T-helper 2 cell treated with Interferon-gamma antibody and Interleukin-4, amounts not matched to agents 100 ng/mL and 5 ng/mL, for 36 hours (primary cell): ENCODE results near the gene PLEK2. TPM values are rescaled to one million over a fixed set of nuclear protein-coding genes. Genes with fewer than 3 reads are reported as not detected.
"Not testable (repeated sequence)": the region's sequence is repeated elsewhere in the genome, so short reads cannot be mapped to it uniquely, and the experiment has no call there.

Experiments
- intact Hi-C: fragments of 100-400 bp; cut with micrococcal nuclease; formaldehyde crosslinking; loops from one replicate; pipeline ENCODE4 v1.15.1; 2023
- total RNA-seq: library from RNA; stranded (reverse); gene quantifications from 2 replicates; pipeline ENCODE4 v1.2.3, GENCODE V29; 2022

Gene PLEK2
- total RNA-seq, 1 donor from 2014 or later: 0.18 TPM

GRCh38 chr14:67365476-67365875 is 46.5 kb downstream of the PLEK2 start:
- intact Hi-C loops: no loop called here

- intact Hi-C loops: loop anchor here (1.0 to 5.0 kb wide), 7 partner anchors 119 to 852 kb away; partner anchors contain the start of genes ARG2, PALS1, RDH11 and VTI1B
Observed at GRCh38 chr14:67360470-67361206, 51.3 kb downstream of the PLEK2 start.

- intact Hi-C loops: loop anchor here (1.0 to 5.0 kb wide), 10 partner anchors 119 to 852 kb away; partner anchors contain the start of genes ARG2, PALS1, PIGH and RDH11
Observed at GRCh38 chr14:67359775-67360469, 52.0 kb downstream of the PLEK2 start, which contains the start of the genes ATP6V1D and EIF2S1. Gene ATP6V1D (minus strand): TSS chr14:67359804. CDS start chr14:67359698, 106 bp downstream. Gene EIF2S1 (plus strand): TSS chr14:67360328. CDS start chr14:67364768, 4,440 bp downstream.

GRCh38 chr14:67358924-67359774 is 52.8 kb downstream of the PLEK2 start:
- intact Hi-C loops: loop anchor here (1.0 kb wide), 3 partner anchors 129 to 457 kb away; partner anchors contain the start of genes PIGH, TMEM229B and ZFYVE26

- intact Hi-C loops: no loop called here
Observed at GRCh38 chr14:67357969-67358354, 54.0 kb downstream of the PLEK2 start.

GRCh38 chr14:67357186-67357968 is 54.6 kb downstream of the PLEK2 start:
- intact Hi-C loops: no loop called here

GRCh38 chr14:67352055-67352454 is 59.9 kb downstream of the PLEK2 start:
- intact Hi-C loops: no loop called here

GRCh38 chr14:67345583-67345982 is 66.4 kb downstream of the PLEK2 start:
- intact Hi-C loops: no loop called here

GRCh38 chr14:67343601-67344230 is 68.2 kb downstream of the PLEK2 start:
- intact Hi-C loops: no loop called here

GRCh38 chr14:67341231-67341630 is 70.7 kb downstream of the PLEK2 start:
- intact Hi-C loops: not testable (repeated sequence)

Other genes with a start within 250 kb of the PLEK2 start
- gene GARIN2, start 222.7 kb downstream of the PLEK2 start, total RNA-seq: 0.14 TPM in 1 of 2 replicates, not detected in the other
- gene PALS1, start 170.7 kb downstream of the PLEK2 start, total RNA-seq: 9.4 and 9.8 TPM in 2 replicates
- 31.9 and 34.2 TPM in 2 replicates for gene ATP6V1D, start 52.4 kb downstream of the PLEK2 start, total RNA-seq
- gene EIF2S1, start 51.8 kb downstream of the PLEK2 start, total RNA-seq: 137 and 139 TPM in 2 replicates
- gene TMEM229B, start 76.6 kb upstream of the PLEK2 start, total RNA-seq: 18.4 and 19.4 TPM in 2 replicates
- 0.61 and 0.64 TPM in 2 replicates for gene PLEKHH1, start 121.1 kb upstream of the PLEK2 start, total RNA-seq
- gene PIGH, start 188.1 kb upstream of the PLEK2 start, total RNA-seq: 17.1 and 17.8 TPM in 2 replicates
- 9.7 and 10.0 TPM in 2 replicates for gene ARG2, start 207.8 kb upstream of the PLEK2 start, total RNA-seq